Measurements from ENCODE around the gene VASH2. TPM values are rescaled to one million over a fixed set of nuclear protein-coding genes. Genes with fewer than 3 reads are reported as not detected.
"Not testable (repeated sequence)": the region's sequence is repeated elsewhere in the genome, so short reads cannot be mapped to it uniquely, and the experiment has no call there.

VASH2 gene
- total and polyA plus RNA-seq, 2 experiments from 2014 or later: 0.06 TPM; not detected in 1

GRCh38 chr1:212959266-212960220, 9.2 kb downstream of the VASH2 start:
- H3K4me1 ChIP-seq (ENCODE audit: insufficient read depth): no peaks in the 10 kb centered on the region
- no peaks in the 10 kb centered on the region for H3K9me3 ChIP-seq (ENCODE audit: low read depth)
- peaks cover 38% of the 10 kb centered on the region for H3K27me3 ChIP-seq (replicated peaks; ENCODE audit: insufficient read depth)
- no peak overlapping the region for H2AFZ ChIP-seq
- no peaks in the 10 kb centered on the region for H3K36me3 ChIP-seq (ENCODE audit: low read depth)
- H4K20me1 ChIP-seq (ENCODE audit: insufficient read depth): no peaks in the 10 kb centered on the region
- TF ChIP-seq EZH2phosphoT487 (IDR thresholded peaks at IDR 0.05; ENCODE audit: insufficient read depth, low read depth) (no peak), EZH2 (IDR thresholded peaks at IDR 0.05; ENCODE audit: insufficient read depth, poor library complexity, severe bottlenecking) (no peak)
- WGBS, 2 experiments (ENCODE audit: low coverage in 1 of 2, low lambda C conversion rate in 2 of 2, missing lambda C conversion rate in 2 of 2): 68 to 78% methylated on average over 18 of the region's 18 CpGs
- no peak overlapping the region for H3K27ac ChIP-seq
- no peaks in the 10 kb centered on the region for H3F3A ChIP-seq (ENCODE audit: insufficient read depth)
- no peaks in the 10 kb centered on the region for H3K79me2 ChIP-seq (ENCODE audit: insufficient read depth)
- in situ Hi-C loops (cut with MboI): no loop called here
- no peak overlapping the region for H3K4me2 ChIP-seq (ENCODE audit: unreplicated experiment)
- H3K4me3 ChIP-seq: no peak overlapping the region
- H3K9ac ChIP-seq: no peak overlapping the region
- no peaks in the 10 kb centered on the region for H3K9me2 ChIP-seq (ENCODE audit: insufficient read depth)
- DNase-seq: no peak

GRCh38 chr1:212960932-212961331, 10.6 kb downstream of the VASH2 start:
- Histone ChIP-seq H3K27ac (no peak overlapping the region), H3K9ac (no peak overlapping the region), H3F3A (ENCODE audit: insufficient read depth) (no peaks in the 10 kb centered on the region), H4K20me1 (ENCODE audit: insufficient read depth) (no peaks in the 10 kb centered on the region), H3K4me2 (ENCODE audit: unreplicated experiment) (no peak overlapping the region), H3K9me3 (ENCODE audit: low read depth) (no peaks in the 10 kb centered on the region), H3K27me3 (replicated peaks; ENCODE audit: insufficient read depth) (peaks cover 29% of the 10 kb centered on the region), H3K36me3 (ENCODE audit: low read depth) (no peaks in the 10 kb centered on the region), H2AFZ (no peak overlapping the region), H3K4me3 (no peak overlapping the region), H3K4me1 (ENCODE audit: insufficient read depth) (no peaks in the 10 kb centered on the region), H3K79me2 (ENCODE audit: insufficient read depth) (no peaks in the 10 kb centered on the region), H3K9me2 (ENCODE audit: insufficient read depth) (no peaks in the 10 kb centered on the region)
- in situ Hi-C loops (cut with MboI): no loop called here
- DNase-seq: no peak
- no peak for TF ChIP-seq EZH2phosphoT487 (IDR thresholded peaks at IDR 0.05; ENCODE audit: insufficient read depth, low read depth)
- no peak for TF ChIP-seq EZH2 (IDR thresholded peaks at IDR 0.05; ENCODE audit: insufficient read depth, poor library complexity, severe bottlenecking)
- 77 to 81% methylated on average over 6 of the region's 6 CpGs for WGBS, 2 experiments (ENCODE audit: low coverage in 1 of 2, low lambda C conversion rate in 2 of 2, missing lambda C conversion rate in 2 of 2)

- no peaks in the 10 kb centered on the region for H3K9me3 ChIP-seq (ENCODE audit: low read depth)
- H3K4me1 ChIP-seq (ENCODE audit: insufficient read depth): no peaks in the 10 kb centered on the region
- no peak overlapping the region for H3K4me2 ChIP-seq (ENCODE audit: unreplicated experiment)
- no peak overlapping the region for H3K4me3 ChIP-seq
- no peak overlapping the region for H2AFZ ChIP-seq
- no peaks in the 10 kb centered on the region for H3F3A ChIP-seq (ENCODE audit: insufficient read depth)
- no peak for TF ChIP-seq EZH2phosphoT487 (IDR thresholded peaks at IDR 0.05; ENCODE audit: insufficient read depth, low read depth)
- TF ChIP-seq EZH2 (IDR thresholded peaks at IDR 0.05; ENCODE audit: insufficient read depth, poor library complexity, severe bottlenecking): no peak
- whole genome bisulfite sequencing, 2 experiments (ENCODE audit: low coverage in 1 of 2, low lambda C conversion rate in 2 of 2, missing lambda C conversion rate in 2 of 2): 71 to 74% methylated on average over 5 of the region's 5 CpGs
- no peaks in the 10 kb centered on the region for H3K79me2 ChIP-seq (ENCODE audit: insufficient read depth)
- no peak overlapping the region for H3K27ac ChIP-seq
- H3K27me3 ChIP-seq (replicated peaks; ENCODE audit: insufficient read depth): peaks cover 18% of the 10 kb centered on the region
- H4K20me1 ChIP-seq (ENCODE audit: insufficient read depth): no peaks in the 10 kb centered on the region
- in situ Hi-C loops (cut with MboI): no loop called here
- no peaks in the 10 kb centered on the region for H3K36me3 ChIP-seq (ENCODE audit: low read depth)
- no peaks in the 10 kb centered on the region for H3K9me2 ChIP-seq (ENCODE audit: insufficient read depth)
- DNase-seq: no peak
- no peak overlapping the region for H3K9ac ChIP-seq
These were observed 12.2 kb downstream of the VASH2 start for GRCh38 chr1:212962509-212962908.

- Histone ChIP-seq H3K9me2 (ENCODE audit: insufficient read depth) (no peaks in the 10 kb centered on the region), H3K27me3 (replicated peaks; ENCODE audit: insufficient read depth) (peaks cover 18% of the 10 kb centered on the region), H3K4me1 (ENCODE audit: insufficient read depth) (no peaks in the 10 kb centered on the region), H4K20me1 (ENCODE audit: insufficient read depth) (no peaks in the 10 kb centered on the region), H3K36me3 (ENCODE audit: low read depth) (no peaks in the 10 kb centered on the region), H3K9me3 (ENCODE audit: low read depth) (no peaks in the 10 kb centered on the region), H3K27ac (no peak overlapping the region), H3K4me3 (no peak overlapping the region), H2AFZ (no peak overlapping the region), H3F3A (ENCODE audit: insufficient read depth) (no peaks in the 10 kb centered on the region), H3K79me2 (ENCODE audit: insufficient read depth) (no peaks in the 10 kb centered on the region), H3K9ac (no peak overlapping the region), H3K4me2 (ENCODE audit: unreplicated experiment) (no peak overlapping the region)
- TF ChIP-seq EZH2 (IDR thresholded peaks at IDR 0.05; ENCODE audit: insufficient read depth, poor library complexity, severe bottlenecking) (no peak), EZH2phosphoT487 (IDR thresholded peaks at IDR 0.05; ENCODE audit: insufficient read depth, low read depth) (no peak)
- no peak for DNase-seq
- in situ Hi-C loops (cut with MboI): no loop called here
- WGBS, 2 experiments (ENCODE audit: low coverage in 1 of 2, low lambda C conversion rate in 2 of 2, missing lambda C conversion rate in 2 of 2): 71 to 74% methylated on average over 6 of the region's 6 CpGs
These were observed 13.8 kb downstream of the VASH2 start for GRCh38 chr1:212964102-212964501.

GRCh38 chr1:212964993-212965392, 14.7 kb downstream of the VASH2 start:
- H3K79me2 ChIP-seq (ENCODE audit: insufficient read depth); H3K4me3 ChIP-seq; H3K9ac ChIP-seq; H4K20me1 ChIP-seq (ENCODE audit: insufficient read depth); H3K4me2 ChIP-seq (ENCODE audit: unreplicated experiment); H3F3A ChIP-seq (ENCODE audit: insufficient read depth); DNase-seq; H3K36me3 ChIP-seq (ENCODE audit: low read depth); H3K27ac ChIP-seq; in situ Hi-C loops (cut with MboI); H3K9me3 ChIP-seq (ENCODE audit: low read depth); H3K4me1 ChIP-seq (ENCODE audit: insufficient read depth); H3K9me2 ChIP-seq (ENCODE audit: insufficient read depth); H2AFZ ChIP-seq: not testable (repeated sequence)
- WGBS, 2 experiments (ENCODE audit: low coverage in 1 of 2, low lambda C conversion rate in 2 of 2, missing lambda C conversion rate in 2 of 2): 53 to 75% methylated on average over 1 of the region's 1 CpG
- peaks cover 18% of the 10 kb centered on the region for H3K27me3 ChIP-seq (replicated peaks; ENCODE audit: insufficient read depth)

Data from GM23248 (cell line).